Heart left ventricle (tissue), 13 donors: ENCODE results near the gene LYRM1.

Experiments
- CTCF ChIP-seq, 12 donors: fragments of 200-600 bp; sonication (generic) in 4 of 12; IDR thresholded peaks; one replicate each; pipeline versions ENCODE4 v1.5.0 to v1.8.0; 2018 to 2022; ENCODE audit warnings: antibody characterized with exemption in 12 of 12, mild to moderate bottlenecking in 5 of 12
- POLR2A ChIP-seq, 2 donors: fragments of 450-650 bp; IDR thresholded peaks; one replicate each; pipeline ENCODE4 v1.6.1; 2017; ENCODE audit warnings: antibody characterized with exemption in 2 of 2, mild to moderate bottlenecking in 2 of 2, moderate library complexity in 2 of 2
- donor health status: ischemic (EF 13 %, LVEDD 7.1; RV severe dilation, severe dysfunction).
- donor health status: DM: no; HTN: yes; CAD: no.
- donor health status: DM: no; HTN: no; CAD: no.
- donor health status: ischemic (EF 25% LVEDD 6.9; RV normal size, moderate dysfunction).
- donor health status: ischemic (EF 25% LVEDD 5.7; RV mildly dilated, moderate dysfunction).
- donor health status: ischemic (EF 35%, LVEDD 5.7; RV mildly dilated, moderate dysfunction).
- donor health status: nonischemic (EF 11% LVEDD 7.7; RV severe dilation, severe dysfunction).
- donor health status: DM: yes; HTN: yes; CAD: no.
- donor health status: PGD.
- donor health status: ischemic (EF 29% LVEDD 5.4; RV normal size, mild dysfunction).
- donor health status: nonischemic (EF 23%, LVEDD 6.1; RV moderate dilation, normal function).

GRCh38 chr16:20952139-20952920, 51.8 kb downstream of the LYRM1 start:
- TF ChIP-seq CTCF (IDR thresholded peaks at IDR 0.05) (no peak), POLR2A (IDR thresholded peaks at IDR 0.05) (no peak)
